ENCODE results near the gene ANKRA2. TPM values are rescaled to one million over a fixed set of nuclear protein-coding genes. Genes with fewer than 3 reads are reported as not detected.

Gene ANKRA2
- total and polyA plus RNA-seq, 9 of the 15 experiments (the other 6 are each of a cell fraction or from before 2014, with no cell fraction given) = 7.9 to 28.7 (median 12.8) TPM

- WGBS (ENCODE audit: insufficient coverage, low coverage, missing lambda C conversion rate) = 0% methylated on average over 3 of the region's 3 CpGs
- BruUV-seq (replicated peaks) = no TSS peak
- in situ Hi-C loops (cut with MboI) (no loop called here), intact Hi-C loops (cut with micrococcal nuclease) (no loop called here)
- no peaks in the 10 kb centered on the region for H3K4me1 ChIP-seq (replicated peaks in 1 of 2; ENCODE audit: control insufficient read depth in 2 of 2, insufficient read depth in 2 of 2, low read length in 2 of 2)
- H3K79me2 ChIP-seq (ENCODE audit: control insufficient read depth, insufficient read depth, low read length) = no peaks in the 10 kb centered on the region
- no peak for ATAC-seq
- no peaks in the 10 kb centered on the region for H4K20me1 ChIP-seq (replicated peaks; ENCODE audit: control insufficient read depth, insufficient read depth, low read length)
- no peak overlapping the region for H3K9ac ChIP-seq (ENCODE audit: insufficient read depth in 1 of 2, low read depth in 2 of 2, low read length in 2 of 2)
- no peaks in the 10 kb centered on the region for H3K27me3 ChIP-seq (ENCODE audit: control insufficient read depth in 2 of 2, insufficient read depth in 2 of 2, low read length in 2 of 2)
- ChIA-PET POLR2A (no interaction called here), CTCF (ENCODE audit: low intra/inter-chr PET ratio) (no interaction called here)
- no peak overlapping the region for H3K27ac ChIP-seq (ENCODE audit: extremely low read depth, low read depth, low read length)
- H3K36me3 ChIP-seq (ENCODE audit: control insufficient read depth, insufficient read depth, low read length) = no peaks in the 10 kb centered on the region
- no peaks in the 10 kb centered on the region for H3K9me1 ChIP-seq (ENCODE audit: control insufficient read depth, insufficient read depth, low read length)
- FAIRE-seq = no peak
- H3K4me3 ChIP-seq = no peak overlapping the region
- no peak overlapping the region for H3K4me2 ChIP-seq (ENCODE audit: insufficient read depth, low read length)
- no peak overlapping the region for H2AFZ ChIP-seq (ENCODE audit: low read depth, low read length)
- no peak for DNase-seq (ENCODE audit: extremely low read depth in 1 of 4, low spot score in 3 of 4)
- TF ChIP-seq MNT (conservative IDR thresholded peaks at IDR 0.05) (no peak), SPI1 (IDR thresholded peaks at IDR 0.05; ENCODE audit: borderline replicate concordance, low read depth, low read length) (no peak), CSDE1 (IDR thresholded peaks at IDR 0.05) (no peak)
- H3K9me3 ChIP-seq (replicated peaks; ENCODE audit: control insufficient read depth, insufficient read depth, low read depth, low read length) = no peaks in the 10 kb centered on the region
Observed at GRCh38 chr5:73606206-73606753, 40.8 kb upstream of the ANKRA2 start.
